Keratinocyte (primary cell): ENCODE measurements around the gene SERPINI1.

Experiments used
- CTCF ChIP-seq, 3 experiments: IDR thresholded peaks in 1 of 3; conservative IDR thresholded peaks in 1 of 3; optimal IDR thresholded peaks in 1 of 3; 2 replicates in 2 of 3; 3 replicates in 1 of 3; pipeline versions ENCODE3 to v1.5.1; 2011; ENCODE audit warnings: low read length in 3 of 3, mild to moderate bottlenecking in 3 of 3, moderate library complexity in 2 of 3, control low read depth in 1 of 3, inconsistent platforms in 1 of 3; ENCODE audit not compliant: insufficient read depth in 2 of 3; ENCODE audit errors: extremely low read depth in 1 of 3
- EZH2 ChIP-seq: IDR thresholded peaks from one replicate; pipeline ENCODE4 v1.6.1; 2012; ENCODE audit warnings: inconsistent platforms, mild to moderate bottlenecking, low read length, moderate library complexity

GRCh38 chr3:167723025-167723512, 12.5 kb upstream of the SERPINI1 start:
- TF ChIP-seq CTCF (optimal IDR thresholded peaks at IDR 0.05 in 1 of 3, IDR thresholded peaks at IDR 0.05 in 1 of 3, conservative IDR thresholded peaks at IDR 0.05 in 1 of 3; ENCODE audit: extremely low read depth in 1 of 3, insufficient read depth in 2 of 3, low read length in 3 of 3) = no peak
- TF ChIP-seq EZH2 = no peak
